Chondrocyte (in vitro differentiated cells): ENCODE data around the gene NEU2. TPM values are rescaled to one million over a fixed set of nuclear protein-coding genes. Genes with fewer than 3 reads are reported as not detected.

Experiments
- DNase-seq: peaks from one replicate; pipeline ENCODE4 v3.0.0; 2021; ENCODE audit warnings: mixed read lengths, low spot score
- H3K27ac Mint-ChIP-seq: one replicate; pipeline ENCODE4 v1.8.0; 2021; ENCODE audit warnings: mild to moderate bottlenecking, moderate library complexity, mixed read lengths; ENCODE audit not compliant: unreplicated experiment
- H3K27me3 Mint-ChIP-seq: 2 replicates; pipeline ENCODE4 v1.8.0; 2021; ENCODE audit warnings: low read depth, mixed read lengths
- H3K36me3 Mint-ChIP-seq: 2 replicates; pipeline ENCODE4 v1.8.0; 2021; ENCODE audit warnings: low read depth, mixed read lengths
- H3K4me1 Mint-ChIP-seq: 2 replicates; pipeline ENCODE4 v1.8.0; 2021; ENCODE audit warnings: low read depth, mild to moderate bottlenecking, mixed read lengths
- H3K4me3 Mint-ChIP-seq: one replicate; pipeline ENCODE4 v1.8.0; 2021; ENCODE audit warnings: mild to moderate bottlenecking, moderate library complexity, mixed read lengths; ENCODE audit not compliant: unreplicated experiment
- H3K9me3 Mint-ChIP-seq: 2 replicates; pipeline ENCODE4 v1.8.0; 2021; ENCODE audit warnings: low read depth, mixed read lengths
- total RNA-seq: library from RNA; stranded (reverse); gene quantifications from 3 replicates; pipeline ENCODE4 v1.2.1, GENCODE V29; 2021
- TF ChIP-seq, protein P1 (sequence below): fragments of 200-600 bp; sonication (generic); IDR thresholded peaks from 2 replicates; pipeline ENCODE4 v1.5.0; 2021; ENCODE audit warnings: antibody characterized with exemption, mild to moderate bottlenecking, moderate library complexity

Gene NEU2
- total RNA-seq, 1 donor from 2014 or later, result not detected

- H3K27ac Mint-ChIP-seq, result no peak overlapping the region
- DNase-seq, result peak; percentile 72
- TF ChIP-seq, protein P1, sequence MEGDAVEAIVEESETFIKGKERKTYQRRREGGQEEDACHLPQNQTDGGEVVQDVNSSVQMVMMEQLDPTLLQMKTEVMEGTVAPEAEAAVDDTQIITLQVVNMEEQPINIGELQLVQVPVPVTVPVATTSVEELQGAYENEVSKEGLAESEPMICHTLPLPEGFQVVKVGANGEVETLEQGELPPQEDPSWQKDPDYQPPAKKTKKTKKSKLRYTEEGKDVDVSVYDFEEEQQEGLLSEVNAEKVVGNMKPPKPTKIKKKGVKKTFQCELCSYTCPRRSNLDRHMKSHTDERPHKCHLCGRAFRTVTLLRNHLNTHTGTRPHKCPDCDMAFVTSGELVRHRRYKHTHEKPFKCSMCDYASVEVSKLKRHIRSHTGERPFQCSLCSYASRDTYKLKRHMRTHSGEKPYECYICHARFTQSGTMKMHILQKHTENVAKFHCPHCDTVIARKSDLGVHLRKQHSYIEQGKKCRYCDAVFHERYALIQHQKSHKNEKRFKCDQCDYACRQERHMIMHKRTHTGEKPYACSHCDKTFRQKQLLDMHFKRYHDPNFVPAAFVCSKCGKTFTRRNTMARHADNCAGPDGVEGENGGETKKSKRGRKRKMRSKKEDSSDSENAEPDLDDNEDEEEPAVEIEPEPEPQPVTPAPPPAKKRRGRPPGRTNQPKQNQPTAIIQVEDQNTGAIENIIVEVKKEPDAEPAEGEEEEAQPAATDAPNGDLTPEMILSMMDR, result no peak
- no peaks in the 10 kb centered on the region for H3K9me3 Mint-ChIP-seq
- H3K4me1 Mint-ChIP-seq, result peaks cover 3% of the 10 kb centered on the region
- H3K4me3 Mint-ChIP-seq, result no peak overlapping the region
- H3K27me3 Mint-ChIP-seq, result peaks cover 7% of the 10 kb centered on the region
- no peaks in the 10 kb centered on the region for H3K36me3 Mint-ChIP-seq
These were observed 33.1 kb upstream of the NEU2 start for GRCh38 chr2:232999354-232999753.

DNA sequence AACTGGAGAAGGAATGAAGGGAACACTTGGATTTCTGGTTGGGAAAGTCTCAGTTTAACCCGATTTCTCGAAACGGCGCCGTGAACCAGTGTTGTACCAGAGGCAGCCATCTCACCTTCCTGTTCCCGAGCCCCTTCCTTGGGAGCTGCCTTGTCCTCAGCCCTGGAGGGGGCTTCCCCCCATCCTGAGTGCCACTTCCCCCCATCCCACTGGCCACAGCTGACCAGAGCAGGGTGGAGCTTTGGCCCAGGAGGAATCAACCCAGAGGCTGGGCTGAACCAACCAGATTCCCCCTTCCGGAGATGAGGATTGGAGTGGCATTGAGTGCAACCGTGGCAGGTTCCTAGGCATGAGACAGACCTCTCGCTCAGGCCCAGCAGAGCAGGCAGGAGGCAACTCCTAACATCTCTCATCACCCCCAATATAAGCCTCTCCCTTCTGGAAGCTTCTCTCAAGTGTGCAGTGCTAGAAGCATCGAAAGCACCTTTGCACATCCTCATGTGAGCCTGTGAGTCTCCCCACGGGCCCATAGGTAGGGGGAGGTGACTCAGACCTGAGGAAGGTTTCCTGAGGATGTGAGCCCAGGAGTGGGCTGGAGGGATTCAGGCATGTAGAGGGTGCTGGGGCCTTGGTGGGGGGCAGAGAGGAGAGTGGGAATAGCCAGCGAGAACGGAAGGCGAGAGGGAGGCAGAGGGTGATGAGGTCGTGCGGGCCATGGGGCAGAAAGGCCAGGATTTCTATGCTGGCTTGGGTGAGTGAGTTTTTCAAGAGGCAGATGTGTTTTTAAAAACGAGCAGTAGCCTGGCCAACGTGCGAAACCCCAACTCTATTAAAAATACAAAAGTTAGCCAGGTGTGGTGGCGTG, 31.4 kb upstream of the NEU2 start:
- H3K27ac Mint-ChIP-seq, result no peak overlapping the region
- H3K9me3 Mint-ChIP-seq, result no peaks in the 10 kb centered on the region
- peaks cover 14% of the 10 kb centered on the region for H3K27me3 Mint-ChIP-seq
- H3K4me1 Mint-ChIP-seq, result no peaks in the 10 kb centered on the region
- peak; percentile 69 for DNase-seq
- H3K36me3 Mint-ChIP-seq, result no peaks in the 10 kb centered on the region
- TF ChIP-seq, protein P1, result no peak
- no peak overlapping the region for H3K4me3 Mint-ChIP-seq

DNA sequence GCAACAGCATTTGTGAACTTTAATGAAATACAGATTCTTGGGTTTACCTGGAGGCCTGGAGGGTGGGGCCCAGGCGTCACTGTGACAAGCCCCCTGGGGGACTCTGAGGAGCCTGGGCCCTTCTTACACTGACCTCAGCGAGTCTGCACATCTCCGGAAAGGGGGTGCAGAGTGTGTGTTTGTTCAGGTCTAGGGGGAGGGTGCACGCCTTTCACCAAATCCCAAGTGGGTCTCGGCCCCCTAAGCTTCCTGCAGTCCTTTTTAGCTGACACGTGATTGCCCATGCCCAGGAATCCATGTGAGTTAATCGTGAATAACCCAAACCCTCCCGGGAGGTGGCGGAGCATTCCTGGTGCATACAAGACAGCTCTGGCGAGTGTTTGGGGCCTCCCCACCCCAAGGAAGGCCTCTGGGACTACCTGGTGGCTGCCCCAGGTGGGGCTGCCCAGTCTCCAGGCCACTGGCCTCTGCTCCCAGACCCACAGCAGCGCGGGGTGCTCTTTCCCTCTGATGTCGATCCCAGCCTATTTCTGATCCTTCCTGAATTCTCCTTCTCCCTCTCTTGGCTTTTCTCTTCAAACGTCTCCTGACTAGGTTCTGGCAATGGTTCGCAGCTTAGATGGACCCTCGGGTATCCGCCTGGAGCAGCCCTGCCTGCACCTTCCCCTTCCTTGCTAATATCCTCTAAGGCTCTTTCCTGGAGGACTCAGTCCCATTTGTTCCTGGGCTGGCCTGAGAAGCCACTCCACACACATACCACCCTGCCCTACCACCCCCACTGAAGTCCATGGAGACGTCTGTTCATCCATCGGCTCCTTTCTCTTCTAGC, 29.4 kb upstream of the NEU2 start:
- H3K9me3 Mint-ChIP-seq, result no peaks in the 10 kb centered on the region
- peaks cover 14% of the 10 kb centered on the region for H3K27me3 Mint-ChIP-seq
- H3K4me3 Mint-ChIP-seq, result no peak overlapping the region
- DNase-seq, result peak; percentile 79
- TF ChIP-seq, protein P1, result no peak
- H3K36me3 Mint-ChIP-seq, result no peaks in the 10 kb centered on the region
- H3K27ac Mint-ChIP-seq, result no peak overlapping the region
- peaks cover 6% of the 10 kb centered on the region for H3K4me1 Mint-ChIP-seq

- peaks cover 14% of the 10 kb centered on the region for H3K27me3 Mint-ChIP-seq
- no peaks in the 10 kb centered on the region for H3K36me3 Mint-ChIP-seq
- no peaks in the 10 kb centered on the region for H3K9me3 Mint-ChIP-seq
These were observed 28.6 kb upstream of the NEU2 start for GRCh38 chr2:233003658-233004555.

More at GRCh38 chr2:233003658-233004555, 28.6 kb upstream of the NEU2 start:
- Mint-ChIP-seq H3K27ac (no peak overlapping the region), H3K4me3 (no peak overlapping the region), H3K4me1 (peaks cover 11% of the 10 kb centered on the region)
- TF ChIP-seq, protein P1, result no peak
- DNase-seq, result peak; percentile 57
